ENCODE measurements around the gene MPHOSPH9. TPM values are rescaled to one million over a fixed set of nuclear protein-coding genes. Genes with fewer than 3 reads are reported as not detected.

MPHOSPH9 gene
- total and polyA plus RNA-seq, 2 donors (not counting 1 experiment from before 2014, with no cell fraction given) = 11.8 to 45.1 TPM

DNA sequence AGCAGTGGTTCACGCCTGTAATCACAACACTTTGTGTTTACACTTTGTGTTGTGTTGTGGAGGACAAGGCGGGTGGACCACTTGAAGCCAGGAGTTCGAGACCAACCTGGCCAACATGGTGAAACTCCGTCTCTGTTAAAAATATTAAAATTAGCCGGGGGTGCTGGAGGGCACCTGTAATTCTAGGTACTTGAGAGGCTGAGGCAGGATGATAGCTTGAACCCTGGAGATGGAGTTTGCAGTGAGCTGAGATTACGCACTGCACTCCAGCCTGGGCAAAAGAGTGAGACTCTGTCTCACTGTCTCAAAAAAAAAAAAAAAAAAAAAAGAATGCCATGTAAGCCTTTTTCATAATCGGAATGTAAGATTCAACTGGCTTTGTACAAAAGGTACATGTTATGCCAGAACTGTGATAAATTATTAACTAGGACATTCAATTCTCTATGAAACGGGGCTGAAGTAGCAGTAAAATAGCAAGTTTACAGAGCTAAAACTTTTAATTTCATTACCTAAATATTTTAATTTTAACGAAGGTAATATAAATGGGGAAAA lies 68.2 kb downstream of the MPHOSPH9 start:
- WGBS (ENCODE audit: insufficient coverage) = 95% methylated on average over 3 of the region's 9 CpGs
- H3K27me3 ChIP-seq (replicated peaks in 1 of 4; ENCODE audit: control extremely low read depth in 1 of 4, control insufficient read depth in 3 of 4, insufficient read depth in 4 of 4, low read length in 3 of 4) = no peaks in the 10 kb centered on the region
- Mint-ChIP-seq H3K27me3 (no peaks in the 10 kb centered on the region), H3K27ac (no peak overlapping the region), H3K9me3 (ENCODE audit: insufficient read depth) (no peaks in the 10 kb centered on the region), H3K4me1 (peaks cover 2% of the 10 kb centered on the region), H3K4me3 (no peak overlapping the region)
- CTCF ChIA-PET = no interaction called here
- DNase-seq = no peak
- H4K20me1 ChIP-seq (ENCODE audit: control insufficient read depth, insufficient read depth, low read length, poor library complexity, severe bottlenecking) = no peaks in the 10 kb centered on the region
- TF ChIP-seq, protein P1, sequence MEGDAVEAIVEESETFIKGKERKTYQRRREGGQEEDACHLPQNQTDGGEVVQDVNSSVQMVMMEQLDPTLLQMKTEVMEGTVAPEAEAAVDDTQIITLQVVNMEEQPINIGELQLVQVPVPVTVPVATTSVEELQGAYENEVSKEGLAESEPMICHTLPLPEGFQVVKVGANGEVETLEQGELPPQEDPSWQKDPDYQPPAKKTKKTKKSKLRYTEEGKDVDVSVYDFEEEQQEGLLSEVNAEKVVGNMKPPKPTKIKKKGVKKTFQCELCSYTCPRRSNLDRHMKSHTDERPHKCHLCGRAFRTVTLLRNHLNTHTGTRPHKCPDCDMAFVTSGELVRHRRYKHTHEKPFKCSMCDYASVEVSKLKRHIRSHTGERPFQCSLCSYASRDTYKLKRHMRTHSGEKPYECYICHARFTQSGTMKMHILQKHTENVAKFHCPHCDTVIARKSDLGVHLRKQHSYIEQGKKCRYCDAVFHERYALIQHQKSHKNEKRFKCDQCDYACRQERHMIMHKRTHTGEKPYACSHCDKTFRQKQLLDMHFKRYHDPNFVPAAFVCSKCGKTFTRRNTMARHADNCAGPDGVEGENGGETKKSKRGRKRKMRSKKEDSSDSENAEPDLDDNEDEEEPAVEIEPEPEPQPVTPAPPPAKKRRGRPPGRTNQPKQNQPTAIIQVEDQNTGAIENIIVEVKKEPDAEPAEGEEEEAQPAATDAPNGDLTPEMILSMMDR (IDR thresholded peaks at IDR 0.05) = no peak
- no peak for TF ChIP-seq EZH2 (IDR thresholded peaks at IDR 0.05; ENCODE audit: borderline replicate concordance, insufficient read depth, low read depth, low read length, poor library complexity, severe bottlenecking)
- no peak overlapping the region for H3K9ac ChIP-seq (ENCODE audit: low read length)
- H3K4me2 ChIP-seq (replicated peaks; ENCODE audit: low read depth, low read length, poor library complexity, severe bottlenecking) = no peak overlapping the region
- H3K79me2 ChIP-seq (ENCODE audit: control insufficient read depth, insufficient read depth, low read length) = no peaks in the 10 kb centered on the region
- intact Hi-C loops (cut with micrococcal nuclease) = no loop called here
- H3K36me3 ChIP-seq (replicated peaks in 1 of 2; ENCODE audit: control extremely low read depth in 1 of 2, control insufficient read depth in 1 of 2, extremely low read depth in 1 of 2, insufficient read depth in 2 of 2, low read length in 1 of 2) = peaks cover 4 to 29% of the 10 kb centered on the region in 2 experiments
- ATAC-seq (ENCODE audit: low read depth) = no peak
- H3K4me1 ChIP-seq (ENCODE audit: control insufficient read depth in 2 of 2, insufficient read depth in 2 of 2, low read length in 2 of 2) = no peaks in the 10 kb centered on the region
- no peak overlapping the region for H3K4me3 ChIP-seq (ENCODE audit: control extremely low read depth in 1 of 5, extremely low read depth in 1 of 5, insufficient read depth in 1 of 5, low read depth in 2 of 5, low read length in 4 of 5)
- POLR2A ChIA-PET = no interaction called here
- H2AFZ ChIP-seq (ENCODE audit: insufficient read depth, low read depth, low read length, poor library complexity, severe bottlenecking) = no peak overlapping the region
- H3K9me3 ChIP-seq (ENCODE audit: control extremely low read depth in 1 of 3, control insufficient read depth in 2 of 3, insufficient read depth in 1 of 3, low read length in 2 of 3) = no peaks in the 10 kb centered on the region
- no peak overlapping the region for H3K27ac ChIP-seq (ENCODE audit: low read length in 2 of 2)

DNA sequence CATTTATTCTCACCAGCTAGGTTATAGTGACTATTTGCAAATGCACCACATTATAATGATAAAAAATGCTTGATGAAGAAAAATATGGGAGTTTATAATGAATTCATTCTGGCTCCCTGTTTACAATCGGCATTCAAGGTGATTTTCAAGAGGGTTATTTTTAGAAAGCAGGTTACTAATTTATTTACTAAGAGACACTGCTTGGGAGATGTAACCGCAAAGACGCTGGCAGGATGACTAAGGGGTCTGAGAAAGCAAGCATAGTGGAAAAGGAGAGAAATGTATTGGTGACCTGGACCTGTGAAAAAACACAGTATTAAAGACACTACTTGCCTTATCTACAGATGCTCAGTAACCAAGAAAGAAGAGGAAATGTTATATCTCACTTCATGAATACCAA lies 68.7 kb downstream of the MPHOSPH9 start:
- Histone ChIP-seq H3K36me3 (replicated peaks in 1 of 2; ENCODE audit: control extremely low read depth in 1 of 2, control insufficient read depth in 1 of 2, extremely low read depth in 1 of 2, insufficient read depth in 2 of 2, low read length in 1 of 2) (peaks cover 4 to 33% of the 10 kb centered on the region in 2 experiments), H3K27me3 (replicated peaks in 1 of 4; ENCODE audit: control extremely low read depth in 1 of 4, control insufficient read depth in 3 of 4, insufficient read depth in 4 of 4, low read length in 3 of 4) (no peaks in the 10 kb centered on the region), H2AFZ (ENCODE audit: insufficient read depth, low read depth, low read length, poor library complexity, severe bottlenecking) (no peak overlapping the region), H4K20me1 (ENCODE audit: control insufficient read depth, insufficient read depth, low read length, poor library complexity, severe bottlenecking) (no peaks in the 10 kb centered on the region), H3K4me1 (ENCODE audit: control insufficient read depth in 2 of 2, insufficient read depth in 2 of 2, low read length in 2 of 2) (no peaks in the 10 kb centered on the region), H3K9ac (ENCODE audit: low read length) (no peak overlapping the region), H3K4me3 (ENCODE audit: control extremely low read depth in 1 of 5, extremely low read depth in 1 of 5, insufficient read depth in 1 of 5, low read depth in 2 of 5, low read length in 4 of 5) (no peak overlapping the region), H3K27ac (ENCODE audit: low read length in 2 of 2) (no peak overlapping the region), H3K9me3 (ENCODE audit: control extremely low read depth in 1 of 3, control insufficient read depth in 2 of 3, insufficient read depth in 1 of 3, low read length in 2 of 3) (no peaks in the 10 kb centered on the region), H3K79me2 (ENCODE audit: control insufficient read depth, insufficient read depth, low read length) (no peaks in the 10 kb centered on the region), H3K4me2 (replicated peaks; ENCODE audit: low read depth, low read length, poor library complexity, severe bottlenecking) (no peak overlapping the region)
- WGBS (ENCODE audit: insufficient coverage) = no CpG with 5 or more reads among the region's 3 CpGs
- no peak overlapping the region for H3K27ac Mint-ChIP-seq
- H3K9me3 Mint-ChIP-seq (ENCODE audit: insufficient read depth) = no peaks in the 10 kb centered on the region
- intact Hi-C loops (cut with micrococcal nuclease) = no loop called here
- no peak for TF ChIP-seq EZH2 (IDR thresholded peaks at IDR 0.05; ENCODE audit: borderline replicate concordance, insufficient read depth, low read depth, low read length, poor library complexity, severe bottlenecking)
- TF ChIP-seq, protein P1 (IDR thresholded peaks at IDR 0.05) = no peak
- ATAC-seq (ENCODE audit: low read depth) (no peak), DNase-seq (no peak)
- H3K4me1 Mint-ChIP-seq = peaks cover 2% of the 10 kb centered on the region
- CTCF ChIA-PET = no interaction called here
- H3K4me3 Mint-ChIP-seq = no peak overlapping the region
- H3K27me3 Mint-ChIP-seq = no peaks in the 10 kb centered on the region
- POLR2A ChIA-PET = no interaction called here
